IMR-90 (cell line): ENCODE results near the gene RAP1GAP. TPM values are rescaled to one million over a fixed set of nuclear protein-coding genes. Genes with fewer than 3 reads are reported as not detected.

ENCODE experiments used
- ATAC-seq: fragments of 200-7000 bp; cut with Tn5 transposase; 2 replicates; pipeline ENCODE4 v1.9.1; 2020; ENCODE audit warnings: low read depth, mild to moderate bottlenecking, moderate library complexity
- BruUV-seq: library from RNA; stranded (reverse); fragments of 400-500 nt; replicated peaks from 2 replicates; lab custom pipeline; 2021; lab: Mats Ljungman, UMichigan
- CTCF ChIA-PET: fragments of 300-600 bp; formaldehyde crosslinking; extraction: SDS; loops from one replicate; lab custom pipeline; 2021; ENCODE audit warnings: antibody characterized with exemption; lab: Yijun Ruan, JAX
- POLR2A ChIA-PET: fragments of 300-600 bp; sonication (Branson Sonifier 250); formaldehyde crosslinking; loops from one replicate; lab custom pipeline; 2022; ENCODE audit warnings: antibody characterized with exemption; ENCODE audit not compliant: unreplicated experiment; lab: Charles Lee
- DNase-seq: peaks from one replicate; pipeline ENCODE4 v3.0.0; 2013
- H2AFZ ChIP-seq: replicated peaks from 2 replicates; pipeline ENCODE3; 2013; ENCODE audit warnings: low read length, mild to moderate bottlenecking; ENCODE audit not compliant: poor library complexity
- H2AK5ac ChIP-seq: 2 replicates; pipeline ENCODE4 v1.6.1; 2013; ENCODE audit warnings: low read depth, low read length, inconsistent platforms
- H2AK9ac ChIP-seq: replicated peaks from 2 replicates; pipeline ENCODE3; 2013; ENCODE audit warnings: mild to moderate bottlenecking, low read depth, low read length, moderate library complexity; ENCODE audit not compliant: poor library complexity
- H2BK120ac ChIP-seq: 2 replicates; pipeline ENCODE4 v1.6.1; 2013; ENCODE audit warnings: low read depth, low read length, inconsistent platforms
- H2BK15ac ChIP-seq: 3 replicates; pipeline ENCODE4 v1.6.1; 2013; ENCODE audit warnings: low read depth, low read length, inconsistent platforms
- H2BK20ac ChIP-seq: 2 replicates; pipeline ENCODE4 v1.6.1; 2013; ENCODE audit warnings: low read depth, mild to moderate bottlenecking, inconsistent platforms, low read length, moderate library complexity
- H2BK5ac ChIP-seq: 2 replicates; pipeline ENCODE4 v1.6.1; 2013; ENCODE audit warnings: mild to moderate bottlenecking, low read depth, low read length, inconsistent platforms; ENCODE audit not compliant: poor library complexity, severe bottlenecking
- H3K14ac ChIP-seq: replicated peaks from 2 replicates; pipeline ENCODE4 v1.6.1; 2013; ENCODE audit warnings: low read depth, low read length, inconsistent platforms
- H3K18ac ChIP-seq: 2 replicates; pipeline ENCODE4 v1.6.1; 2013; ENCODE audit warnings: low read depth, low read length, control low read depth
- H3K23ac ChIP-seq: 2 replicates; pipeline ENCODE4 v1.6.1; 2013; ENCODE audit warnings: low read depth, low read length, inconsistent platforms
- H3K27ac ChIP-seq: 2 replicates; pipeline ENCODE4 v1.5.1; 2013; ENCODE audit warnings: mild to moderate bottlenecking, control low read depth, low read length; ENCODE audit not compliant: insufficient read depth
- H3K27me3 ChIP-seq: 2 replicates; pipeline ENCODE4 v1.6.1; 2013; ENCODE audit warnings: low read length; ENCODE audit not compliant: control insufficient read depth, insufficient read depth
- H3K36me3 ChIP-seq: 2 replicates; pipeline ENCODE4 v1.6.1; 2013; ENCODE audit warnings: low read length, mixed read lengths; ENCODE audit not compliant: control insufficient read depth, insufficient read depth
- H3K4ac ChIP-seq: 2 replicates; pipeline ENCODE4 v1.6.1; 2013; ENCODE audit warnings: low read depth, low read length, inconsistent platforms
- H3K4me1 ChIP-seq: 2 replicates; pipeline ENCODE4 v1.6.1; 2013; ENCODE audit warnings: low read length, mixed read lengths; ENCODE audit not compliant: control insufficient read depth, insufficient read depth
- H3K4me2 ChIP-seq: 2 replicates; pipeline ENCODE4 v1.6.1; 2013; ENCODE audit warnings: low read depth, mild to moderate bottlenecking, control low read depth, low read length, moderate library complexity
- H3K4me3 ChIP-seq: 2 replicates; pipeline ENCODE4 v1.5.1; 2013; ENCODE audit warnings: low read depth, mild to moderate bottlenecking, control low read depth, low read length, moderate library complexity; ENCODE audit not compliant: insufficient read depth
- H3K56ac ChIP-seq: 2 replicates; pipeline ENCODE4 v1.6.1; 2013; ENCODE audit warnings: low read length, inconsistent platforms; ENCODE audit not compliant: insufficient read depth; ENCODE audit errors: extremely low read depth
- H3K79me1 ChIP-seq, 2 experiments: 2 replicates each; pipeline ENCODE4 v1.6.1; 2013; ENCODE audit warnings: low read length in 2 of 2, inconsistent platforms in 1 of 2, low read depth in 1 of 2
- H3K9ac ChIP-seq: 2 replicates; pipeline ENCODE4 v1.6.1; 2013; ENCODE audit warnings: low read depth, low read length, control low read depth
- H3K9me1 ChIP-seq: 2 replicates; pipeline ENCODE4 v1.6.1; 2013; ENCODE audit warnings: low read length, inconsistent platforms; ENCODE audit not compliant: insufficient read depth
- H3K9me3 ChIP-seq: 2 replicates; pipeline ENCODE4 v1.6.1; 2013; ENCODE audit warnings: low read length; ENCODE audit not compliant: control insufficient read depth, insufficient read depth
- H4K20me1 ChIP-seq: 2 replicates; pipeline ENCODE4 v1.6.1; 2013; ENCODE audit warnings: low read length, inconsistent platforms; ENCODE audit not compliant: insufficient read depth
- H4K5ac ChIP-seq: 2 replicates; pipeline ENCODE4 v1.6.1; 2013; ENCODE audit warnings: mild to moderate bottlenecking, low read depth, low read length, control low read depth
- H4K8ac ChIP-seq, 2 experiments: 2 replicates each; pipeline ENCODE4 v1.6.1; 2013; ENCODE audit warnings: low read depth in 2 of 2, low read length in 2 of 2, control low read depth in 1 of 2, inconsistent platforms in 1 of 2
- H4K91ac ChIP-seq: 2 replicates; pipeline ENCODE4 v1.6.1; 2013; ENCODE audit warnings: low read depth, low read length, inconsistent platforms; ENCODE audit not compliant: insufficient read depth
- BHLHE40 ChIP-seq: fragments of 150-350 bp; IDR thresholded peaks from 2 replicates; pipeline ENCODE4 v1.6.1; 2016; ENCODE audit warnings: mild to moderate bottlenecking, low read depth, low read length
- CEBPB ChIP-seq: IDR thresholded peaks from 2 replicates; pipeline ENCODE4 v1.6.1; 2012; ENCODE audit warnings: low read depth, low read length, improper control_type of control experiment
- CHD1 ChIP-seq: IDR thresholded peaks from 2 replicates; pipeline ENCODE4 v1.6.1; 2012; ENCODE audit warnings: low read depth, low read length, improper control_type of control experiment
- CTCF ChIP-seq: conservative IDR thresholded peaks from 2 replicates; pipeline ENCODE4 v1.5.1; 2012; ENCODE audit warnings: mild to moderate bottlenecking, low read depth, low read length, improper control_type of control experiment
- ELK1 ChIP-seq: fragments of 150-350 bp; IDR thresholded peaks from 2 replicates; pipeline ENCODE4 v1.6.1; 2016; ENCODE audit warnings: low read depth, mild to moderate bottlenecking, low read length, moderate library complexity, borderline replicate concordance
- FOS ChIP-seq: fragments of 150-350 bp; IDR thresholded peaks from 2 replicates; pipeline ENCODE4 v1.6.1; 2016; ENCODE audit warnings: low read depth, low read length
- MAFK ChIP-seq: IDR thresholded peaks from 2 replicates; pipeline ENCODE4 v1.6.1; 2012; ENCODE audit warnings: low read depth, low read length, improper control_type of control experiment
- MAZ ChIP-seq: IDR thresholded peaks from 2 replicates; pipeline ENCODE4 v1.6.1; 2012; ENCODE audit warnings: low read depth, mild to moderate bottlenecking, low read length, improper control_type of control experiment, moderate library complexity, borderline replicate concordance
- MXI1 ChIP-seq: IDR thresholded peaks from 2 replicates; pipeline ENCODE4 v1.6.1; 2012; ENCODE audit warnings: low read depth, mild to moderate bottlenecking, low read length, moderate library complexity, borderline replicate concordance
- NFE2L2 ChIP-seq: fragments of 150-350 bp; IDR thresholded peaks from 2 replicates; pipeline ENCODE4 v1.6.1; 2016; ENCODE audit warnings: low read depth, mild to moderate bottlenecking, low read length
- POLR2A ChIP-seq: IDR thresholded peaks from 2 replicates; pipeline ENCODE4 v1.6.1; 2012; ENCODE audit warnings: mild to moderate bottlenecking, low read depth, low read length
- RAD21 ChIP-seq: IDR thresholded peaks from 2 replicates; pipeline ENCODE4 v1.6.1; 2012; ENCODE audit warnings: low read length, improper control_type of control experiment
- RCOR1 ChIP-seq: IDR thresholded peaks from 2 replicates; pipeline ENCODE4 v1.6.1; 2012; ENCODE audit warnings: mild to moderate bottlenecking, low read length, improper control_type of control experiment; ENCODE audit not compliant: insufficient replicate concordance
- RFX5 ChIP-seq: IDR thresholded peaks from 2 replicates; pipeline ENCODE4 v1.8.0; 2012; ENCODE audit warnings: low read depth, mild to moderate bottlenecking, low read length, moderate library complexity
- SMC3 ChIP-seq: fragments of 150-350 bp; IDR thresholded peaks from 2 replicates; pipeline ENCODE4 v1.6.1; 2016; ENCODE audit warnings: low read depth, mild to moderate bottlenecking, antibody characterized with exemption, low read length, moderate library complexity
- USF2 ChIP-seq: fragments of 150-350 bp; IDR thresholded peaks from 2 replicates; pipeline ENCODE4 v1.6.1; 2017; ENCODE audit warnings: mild to moderate bottlenecking, antibody characterized with exemption, low read length, low read depth
- WGBS, 2 experiments: methylation state at CpG; one replicate each; pipeline versions ENCODE4 v1.1.5 to v1.1.7; 2013; ENCODE audit warnings: missing lambda C conversion rate in 2 of 2; ENCODE audit not compliant: insufficient read length in 1 of 2; ENCODE audit errors: extremely low coverage in 2 of 2; 5-methylcytosine and 5-hydroxymethylcytosine counted together
- dilution Hi-C: fragments of 300-500 bp; cut with HindIII; formaldehyde crosslinking; loops from one replicate; pipeline ENCODE4 v1.14.3; 2018; ENCODE audit warnings: low sequenced_read_pairs; ENCODE audit not compliant: unreplicated experiment
- in situ Hi-C: fragments of 300-500 bp; cut with MboI; formaldehyde crosslinking; loops from 3 replicates; pipeline ENCODE4 v1.14.3; 2019; ENCODE audit warnings: low sequenced_read_pairs, inconsistent platforms, mixed read lengths
- intact Hi-C: fragments of 100-400 bp; cut with micrococcal nuclease; formaldehyde crosslinking; loops from 2 replicates; pipeline ENCODE4 v1.10.0; 2022
- polyA plus RNA-seq, 3 experiments: library from polyadenylated mRNA; depleted of rRNA; stranded (reverse); fragments of >200 nt; gene quantifications; 2 replicates each; pipeline ENCODE4 v1.2.3, GENCODE V29; 2012; ENCODE audit warnings: low replicate concordance in 1 of 3
- total RNA-seq: library from RNA; depleted of rRNA; stranded (reverse); fragments of >200 nt; gene quantifications from 2 replicates; pipeline ENCODE4 v1.2.3, GENCODE V29; 2012

RAP1GAP gene
- total and polyA plus RNA-seq, 2 of the 4 experiments (the other 2 are of a cell fraction): under 0.01 to 0.10 TPM

GRCh38 chr1:21612057-21612456, 57.1 kb downstream of the RAP1GAP start:
- H4K5ac ChIP-seq: no peak overlapping the region
- peaks cover 65% of the 10 kb centered on the region for H3K27me3 ChIP-seq
- no peak overlapping the region for H3K27ac ChIP-seq
- WGBS, 2 experiments: 80% methylated on average over 3 of the region's 13 CpGs; no CpG with 5 or more reads in 1 of the 2 experiments
- no peak overlapping the region for H3K4ac ChIP-seq
- no peak overlapping the region for H3K9ac ChIP-seq
- H2AK9ac ChIP-seq: no peak overlapping the region
- intact Hi-C loops: no loop called here
- H3K56ac ChIP-seq: no peak overlapping the region
- no peak overlapping the region for H3K4me2 ChIP-seq
- no peak overlapping the region for H3K23ac ChIP-seq
- no peak overlapping the region for H3K14ac ChIP-seq
- H2BK5ac ChIP-seq: no peak overlapping the region
- H4K20me1 ChIP-seq: no peaks in the 10 kb centered on the region; the same call in 1 of the 2 replicates
- H2AK5ac ChIP-seq: no peak overlapping the region
- in situ Hi-C loops: no loop called here
- BruUV-seq: no TSS peak
- no peak overlapping the region for H2AFZ ChIP-seq
- DNase-seq: no peak
- TF ChIP-seq MAZ: no peak
- TF ChIP-seq RFX5: no peak
- TF ChIP-seq CTCF: no peak
- TF ChIP-seq MXI1: no peak
- no peak for TF ChIP-seq CHD1
- TF ChIP-seq NFE2L2: no peak
- no peak for TF ChIP-seq ELK1
- no peak for TF ChIP-seq MAFK
- no peak for TF ChIP-seq RCOR1
- no peak for TF ChIP-seq SMC3
- TF ChIP-seq USF2: no peak
- TF ChIP-seq RAD21: no peak
- TF ChIP-seq BHLHE40: no peak
- no peak for TF ChIP-seq POLR2A
- no peak for TF ChIP-seq FOS
- no peak for TF ChIP-seq CEBPB
- H4K8ac ChIP-seq: no peak overlapping the region
- dilution Hi-C loops: no loop called here
- H3K4me3 ChIP-seq: no peak overlapping the region
- POLR2A ChIA-PET: no interaction called here
- peaks cover 3% of the 10 kb centered on the region; the same call in 1 of the 2 replicates for H3K4me1 ChIP-seq
- ATAC-seq: no peak
- no peaks in the 10 kb centered on the region for H3K9me1 ChIP-seq
- no peak overlapping the region for H2BK120ac ChIP-seq
- no peaks in the 10 kb centered on the region for H3K9me3 ChIP-seq
- no peak overlapping the region for H2BK15ac ChIP-seq
- no peaks in the 10 kb centered on the region for H3K36me3 ChIP-seq
- CTCF ChIA-PET: no interaction called here
- H3K79me1 ChIP-seq: no peaks in the 10 kb centered on the region
- H3K18ac ChIP-seq: no peak overlapping the region
- no peak overlapping the region for H4K91ac ChIP-seq
- no peak overlapping the region for H2BK20ac ChIP-seq
